HG02763 (cell line): ENCODE results near the gene ERLIN1.

Source experiments
- ATAC-seq: cut with Tn5 transposase; IDR thresholded peaks from one replicate; pipeline ENCODE4 v1.9.1; 2021; ENCODE audit warnings: mild to moderate bottlenecking, moderate library complexity; ENCODE audit not compliant: unreplicated experiment

ERLIN1 gene

DNA sequence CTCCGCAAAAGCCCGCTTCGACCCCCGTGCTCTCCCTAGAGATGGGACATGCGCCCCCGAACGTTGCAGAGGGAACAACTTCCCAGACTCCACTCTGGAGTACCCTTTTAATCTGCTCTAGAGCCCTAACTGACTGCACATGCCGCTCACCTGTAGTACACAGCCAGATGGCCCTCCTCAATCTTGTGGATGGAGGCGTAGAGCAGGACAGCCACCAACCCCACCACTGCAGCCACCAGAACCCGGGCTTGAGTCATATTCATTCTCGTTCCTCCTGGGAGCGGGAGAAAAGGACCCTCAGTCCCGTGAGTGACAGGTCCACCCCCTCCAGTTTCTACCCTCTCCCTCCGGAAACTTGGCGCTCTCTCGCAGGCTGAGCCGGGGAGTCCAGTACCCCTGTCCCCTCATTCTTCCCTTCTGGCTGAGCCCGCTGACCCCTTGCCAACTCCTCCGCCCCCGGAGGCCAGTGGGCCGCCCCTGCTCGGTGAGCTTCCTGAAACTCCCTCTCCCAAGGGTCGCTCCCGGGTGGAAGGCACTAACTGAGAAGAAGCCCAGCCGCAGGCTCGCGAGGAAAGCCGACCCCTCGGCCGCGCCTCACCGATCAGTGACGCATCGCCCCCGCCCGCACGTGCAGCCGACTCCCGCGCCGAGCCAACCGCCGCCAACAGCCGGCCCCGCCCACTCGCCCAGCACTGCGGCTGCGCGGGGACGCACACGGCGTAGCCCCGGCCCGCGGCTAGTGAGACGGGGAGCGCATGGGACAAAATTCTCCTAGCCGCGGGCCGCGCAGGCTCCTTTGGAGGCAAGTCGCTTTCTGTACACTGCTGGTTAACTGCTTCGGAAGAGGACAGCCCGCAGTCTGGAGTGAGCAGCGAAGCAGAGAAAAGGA, at the start of gene ERLIN1:
Gene ERLIN1, minus strand, starts transcription at position 666 of the 889 bp plus-strand sequence. Its CDS starts 403 bp downstream, at position 263.
- peak; percentile 84 for ATAC-seq

DNA sequence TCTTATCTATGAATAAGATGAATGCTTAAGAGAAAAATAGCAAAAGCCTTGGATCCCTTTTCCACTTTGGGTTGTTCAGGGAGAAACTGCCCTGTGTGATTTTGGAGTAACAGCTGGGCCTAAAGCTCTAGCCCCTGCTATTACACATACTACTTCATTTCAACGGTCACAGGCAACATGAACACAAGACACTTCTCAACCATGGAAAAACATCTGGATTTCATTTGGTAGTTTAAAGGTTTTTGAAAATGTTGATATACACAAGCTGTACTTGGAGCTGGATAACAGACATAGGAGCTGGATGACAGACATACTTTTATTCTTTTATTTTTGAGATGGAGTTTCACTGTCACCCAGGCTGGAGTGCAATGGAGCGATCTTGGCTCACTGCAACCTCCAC, 46.3 kb upstream of the ERLIN1 start:
- ATAC-seq: no peak

GRCh38 chr10:100229819-100230422, 44.1 kb upstream of the ERLIN1 start:
- ATAC-seq: no peak

GRCh38 chr10:100223879-100224278, 38.0 kb upstream of the ERLIN1 start:
- no peak for ATAC-seq

DNA sequence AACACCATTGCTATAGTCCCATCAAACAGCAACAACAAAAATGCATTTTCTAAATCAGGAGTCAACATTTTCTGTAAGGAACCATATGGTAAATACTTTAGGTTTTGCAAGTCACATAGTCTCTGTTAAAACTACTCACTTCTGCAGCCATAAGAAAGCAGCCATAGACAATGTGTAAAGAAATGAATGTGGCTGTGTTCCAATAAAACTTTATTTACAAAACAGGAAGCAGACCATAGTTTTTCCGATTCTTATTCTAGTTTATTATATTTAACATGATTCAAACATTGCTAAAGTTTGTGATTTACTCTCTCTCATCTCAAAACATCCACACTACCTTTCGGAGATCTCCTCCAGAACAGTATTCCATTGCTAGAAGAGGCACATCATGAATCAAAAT, 36.7 kb upstream of the ERLIN1 start:
- no peak for ATAC-seq

DNA sequence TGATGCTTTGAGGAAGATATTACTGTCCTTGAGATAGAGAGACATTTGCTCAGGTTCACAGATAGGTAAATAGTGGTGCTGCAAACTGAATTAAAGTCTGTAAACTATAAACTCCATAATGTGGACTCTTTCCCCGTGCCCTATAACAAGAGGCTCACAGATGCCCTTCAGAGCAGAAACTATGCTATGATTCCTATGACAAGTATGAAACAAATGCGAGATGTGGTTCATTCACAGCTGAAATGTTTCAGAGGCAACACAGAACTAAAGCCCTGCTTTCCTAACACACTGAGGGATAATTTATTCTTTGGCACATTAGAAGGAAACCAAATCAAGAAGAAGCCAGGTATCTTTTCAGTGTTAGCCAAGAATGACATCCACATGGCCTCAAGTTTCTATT, 30.2 kb upstream of the ERLIN1 start:
- ATAC-seq: no peak

- no peak for ATAC-seq
Measured at GRCh38 chr10:100209303-100209702, 23.5 kb upstream of the ERLIN1 start.

DNA sequence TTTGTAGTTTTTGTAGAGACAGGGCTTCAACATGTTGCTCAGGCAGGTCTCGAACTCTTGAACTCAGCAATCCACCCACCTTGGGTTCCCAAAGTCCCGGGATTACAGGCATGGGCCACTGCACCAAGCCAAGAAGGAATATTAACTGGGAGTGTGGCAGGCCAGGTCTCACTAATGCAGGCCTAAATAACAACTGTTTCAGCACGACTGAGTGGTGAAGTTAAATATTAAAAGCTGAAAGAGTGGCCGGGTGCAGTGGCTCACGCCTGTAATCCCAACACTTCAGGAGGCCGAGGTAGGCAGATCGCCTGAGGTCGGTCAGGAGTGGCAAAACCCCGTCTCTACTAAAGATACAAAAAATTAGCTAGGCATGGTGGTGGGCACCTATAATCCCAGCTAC, 22.4 kb upstream of the ERLIN1 start:
- no peak for ATAC-seq

DNA sequence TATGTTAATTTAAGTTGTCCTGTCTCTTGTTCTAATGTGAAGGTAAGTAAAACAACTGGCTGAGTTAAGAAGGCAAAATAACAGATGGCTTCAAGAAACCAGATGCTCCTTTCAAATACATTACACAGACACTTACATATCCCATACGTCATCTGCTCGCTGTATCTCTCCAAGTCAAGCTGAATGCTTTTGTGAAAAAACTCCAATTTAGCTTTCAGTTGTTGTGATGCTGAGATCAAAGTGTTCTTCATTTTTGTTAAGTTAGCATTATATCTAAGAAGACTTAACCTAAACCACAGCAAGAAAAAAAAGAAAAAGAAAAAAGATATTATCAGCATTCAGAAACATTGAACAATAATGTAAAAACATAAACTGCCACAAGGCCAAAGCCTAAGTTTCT, 18.5 kb upstream of the ERLIN1 start:
- no peak for ATAC-seq

GRCh38 chr10:100201549-100201948, 15.7 kb upstream of the ERLIN1 start:
- ATAC-seq: no peak

DNA sequence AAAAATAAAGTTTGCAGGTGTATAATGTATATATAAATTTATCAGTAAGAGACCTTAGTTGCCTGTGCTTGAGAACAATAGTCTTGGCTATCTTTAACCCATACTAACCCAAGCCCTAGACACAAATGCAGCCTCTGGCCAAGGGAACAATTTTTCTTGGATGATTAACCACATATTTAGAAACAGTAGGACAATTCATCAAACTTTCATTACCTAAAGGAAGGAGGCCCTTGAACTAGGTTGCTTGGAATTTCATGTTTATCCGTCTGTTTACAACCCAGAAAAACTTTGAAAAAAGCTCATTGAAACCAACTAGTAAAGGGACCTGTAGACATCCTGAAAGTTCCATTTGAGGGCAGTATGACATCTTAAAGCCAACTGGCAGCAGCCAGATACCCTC, 8.9 kb upstream of the ERLIN1 start:
- no peak for ATAC-seq

DNA sequence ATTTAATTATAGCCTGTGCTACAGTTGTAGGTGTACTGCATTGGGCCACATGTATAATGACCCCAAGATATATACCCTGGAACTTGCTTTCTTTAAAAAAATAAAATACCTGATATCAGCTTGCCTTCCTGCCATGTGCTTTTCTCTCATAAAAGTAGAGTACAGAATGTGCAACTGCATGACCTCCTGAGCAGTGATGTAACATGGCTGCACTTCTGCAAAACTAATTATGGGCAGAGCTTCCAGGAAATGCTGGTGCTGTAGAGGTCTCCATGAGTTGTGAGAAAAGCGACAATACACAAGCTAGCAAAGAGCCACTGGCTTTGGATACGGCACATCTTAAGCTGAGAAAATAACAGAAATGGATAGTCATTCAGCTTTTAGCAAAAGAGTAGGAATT, 6.5 kb upstream of the ERLIN1 start:
- no peak for ATAC-seq

GRCh38 chr10:100186253-100187212, 704 bp upstream of the ERLIN1 start:
- ATAC-seq: peak; percentile 42

DNA sequence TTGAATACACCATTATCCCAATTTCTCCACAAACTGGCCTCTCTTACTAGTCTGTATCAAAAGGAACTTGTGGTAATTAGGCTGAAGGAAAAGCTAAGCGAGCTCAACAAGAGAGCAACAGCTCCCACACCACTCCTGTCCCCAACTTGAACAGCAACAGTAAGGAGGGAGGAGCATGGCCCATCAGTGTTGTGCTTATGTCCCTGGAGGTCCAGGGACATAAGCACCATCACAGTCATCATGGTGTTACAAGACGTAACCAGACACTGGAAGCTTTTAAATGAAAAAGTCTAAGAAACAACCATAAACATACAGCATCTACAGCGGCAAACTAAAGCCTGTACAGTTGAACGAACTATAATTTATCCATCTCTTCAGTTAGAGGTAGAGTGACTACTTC, 989 bp downstream of the ERLIN1 start:
- no peak for ATAC-seq

GRCh38 chr10:100184426-100184825, 1.4 kb downstream of the ERLIN1 start:
- ATAC-seq: no peak

DNA sequence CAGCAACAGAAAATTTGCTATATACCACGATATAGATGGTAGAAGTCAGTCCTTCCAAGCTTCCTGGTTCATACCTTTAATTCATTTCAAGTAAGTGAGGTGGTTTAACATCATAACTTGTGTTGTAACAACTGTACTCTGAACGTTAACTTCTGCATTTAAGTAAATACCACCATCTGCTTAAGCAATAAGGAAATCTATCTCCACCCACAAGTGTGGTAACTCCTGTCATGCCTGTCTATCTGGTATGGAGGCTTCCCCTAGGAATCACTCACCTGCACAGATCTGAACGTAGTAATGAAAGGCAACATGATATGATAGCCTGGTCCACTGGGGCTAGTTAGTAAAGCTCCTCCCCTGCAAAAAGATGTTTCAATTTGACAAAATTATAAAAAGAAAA, 2.3 kb downstream of the ERLIN1 start:
- ATAC-seq: no peak

GRCh38 chr10:100182908-100183307, 2.9 kb downstream of the ERLIN1 start:
- ATAC-seq: no peak

DNA sequence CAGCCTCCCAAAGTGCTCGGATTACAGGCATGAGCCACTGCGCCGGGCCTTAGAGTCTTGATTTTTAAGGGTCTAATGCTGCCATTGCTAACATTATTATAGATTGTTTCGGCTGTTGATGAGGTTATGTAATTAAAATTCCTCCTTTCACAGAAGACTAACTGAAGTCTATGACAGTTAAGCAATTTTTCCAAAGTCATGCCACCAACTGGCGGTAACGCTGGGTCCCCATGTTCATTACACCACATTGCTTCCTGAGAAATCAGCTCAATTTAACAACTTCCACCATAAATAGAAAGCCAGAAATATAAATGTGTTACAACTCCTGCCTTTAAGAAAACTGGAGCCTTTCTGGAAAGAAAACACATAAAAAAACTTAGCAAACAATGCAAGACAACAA, 3.5 kb downstream of the ERLIN1 start:
- ATAC-seq: no peak

- ATAC-seq: no peak
Measured at GRCh38 chr10:100175875-100176274, 10.0 kb downstream of the ERLIN1 start.

DNA sequence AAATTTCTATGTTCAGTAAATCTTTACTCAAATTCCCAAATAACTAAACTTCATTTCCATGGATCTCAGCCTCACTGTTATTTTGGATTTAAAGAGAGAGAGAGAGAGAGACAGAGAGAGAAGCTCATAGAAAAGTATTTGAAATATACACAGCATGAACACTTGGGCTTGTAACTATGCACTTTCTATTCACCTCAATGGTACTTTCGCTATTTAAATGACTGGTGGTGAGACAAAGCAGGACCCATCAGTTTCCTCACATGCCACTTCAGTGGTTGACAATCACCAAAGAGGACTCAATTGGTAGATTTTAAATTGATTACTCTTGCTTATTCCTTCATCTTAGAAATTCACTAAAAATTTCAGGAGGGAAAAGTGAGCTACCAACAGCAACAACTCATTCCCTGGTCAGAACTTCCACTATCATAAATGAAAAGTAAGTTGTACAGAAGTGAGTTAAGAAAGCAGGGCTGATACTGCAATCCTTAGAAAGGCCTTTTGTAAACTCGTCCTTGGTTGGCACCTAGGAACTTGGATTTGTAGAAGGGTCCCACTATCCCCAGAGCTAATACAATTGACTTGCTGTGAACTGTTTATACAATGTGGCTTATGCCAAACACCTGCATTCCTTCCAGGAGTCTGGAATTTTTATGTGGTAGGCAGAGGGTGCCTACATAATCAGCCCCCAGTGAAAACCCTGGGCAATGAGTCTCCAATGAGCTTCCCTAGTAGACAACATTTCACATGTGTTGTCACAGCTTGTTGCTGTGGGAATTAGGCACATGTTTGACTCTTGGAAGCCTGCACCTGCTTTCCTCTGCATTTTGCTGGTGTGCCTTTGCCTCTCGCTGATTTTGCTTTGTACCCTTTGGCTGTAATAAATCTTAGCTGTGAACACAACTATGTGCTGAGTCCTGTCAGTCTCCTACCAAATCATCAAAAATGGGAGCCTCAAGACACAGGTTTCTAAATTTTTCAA, 10.8 kb downstream of the ERLIN1 start:
- ATAC-seq: no peak
